Activated T-cell treated with anti-CD3 and anti-CD28 coated beads, Interleukin-2, amount 50 U/mL, for 1 hour (primary cell): Measurements from ENCODE around the gene DOCK1.

Experiments
- DNase-seq: peaks from one replicate; pipeline ENCODE4 v3.0.0-alpha.2; 2020

Gene DOCK1

DNA sequence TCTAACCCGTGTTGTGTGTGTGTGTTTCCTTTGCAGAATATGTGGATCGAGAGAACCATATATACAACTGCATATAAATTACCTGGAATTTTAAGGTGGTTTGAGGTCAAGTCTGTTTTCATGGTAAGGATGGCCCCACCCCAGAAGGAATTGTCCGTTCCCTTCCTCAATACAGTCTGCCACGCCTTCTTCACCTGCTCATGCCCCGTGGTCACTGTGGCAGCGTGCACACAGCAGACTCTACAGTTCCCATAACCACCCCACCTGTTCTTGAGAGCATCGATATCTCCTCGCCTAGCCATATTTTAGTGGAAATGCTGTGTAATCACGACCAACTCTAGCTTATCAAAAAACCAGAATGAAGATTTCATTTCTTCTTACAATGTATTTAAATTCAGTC, 509.9 kb downstream of the DOCK1 start:
- DNase-seq = no peak

DNA sequence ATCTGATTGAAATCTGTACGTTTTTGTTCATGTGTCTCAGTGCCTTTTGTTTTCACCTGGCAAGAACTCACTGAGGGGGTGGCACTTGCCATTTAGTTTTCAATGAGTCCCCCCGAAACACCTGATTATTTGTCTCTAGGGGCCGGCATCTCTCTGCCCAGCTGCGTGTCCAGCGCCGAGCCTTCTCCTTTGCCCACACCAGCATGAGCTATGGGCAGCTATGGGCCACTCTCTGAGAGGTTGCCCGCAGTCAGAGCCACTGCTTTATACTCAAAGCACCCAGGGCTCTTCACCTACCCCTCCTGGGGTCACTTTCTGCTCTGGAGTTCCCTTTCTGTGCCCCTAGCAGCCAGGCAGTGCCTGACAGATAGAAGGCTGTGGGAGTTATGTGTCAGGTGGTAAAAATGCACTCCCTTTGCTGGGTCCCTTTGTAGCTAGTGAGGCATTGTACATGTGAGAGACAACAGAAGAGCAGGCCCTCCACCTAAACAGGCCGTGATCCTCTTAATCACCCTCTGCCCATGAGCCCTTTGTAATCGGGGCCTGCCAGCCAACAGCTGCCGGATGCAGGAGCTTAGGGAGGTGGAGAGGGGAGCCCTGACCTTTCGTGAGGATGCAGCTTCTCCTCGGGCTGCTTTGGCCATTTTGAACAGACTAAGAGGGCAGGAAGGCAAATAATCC, 510.8 kb downstream of the DOCK1 start:
- no peak for DNase-seq

DNA sequence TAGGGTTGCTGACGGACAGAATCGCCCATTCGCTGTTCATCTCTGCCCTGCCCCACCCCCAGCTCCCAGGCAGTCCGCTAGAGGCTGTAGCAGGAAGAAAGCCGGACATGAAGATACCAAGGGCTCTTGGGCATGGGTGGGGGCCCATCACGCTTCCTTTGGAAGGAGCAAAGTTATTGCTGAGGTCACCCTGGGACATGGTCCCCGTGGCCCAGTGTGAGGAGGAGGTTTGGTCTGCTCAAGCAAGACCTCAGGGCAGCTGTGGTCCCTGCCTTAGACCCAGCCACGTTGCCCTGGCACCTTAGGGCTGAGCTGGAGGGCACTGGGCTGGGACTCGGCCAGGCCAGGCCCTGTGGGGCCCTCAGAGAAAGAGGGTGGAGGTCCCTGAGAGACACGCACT, 511.8 kb downstream of the DOCK1 start:
- no peak for DNase-seq

DNA sequence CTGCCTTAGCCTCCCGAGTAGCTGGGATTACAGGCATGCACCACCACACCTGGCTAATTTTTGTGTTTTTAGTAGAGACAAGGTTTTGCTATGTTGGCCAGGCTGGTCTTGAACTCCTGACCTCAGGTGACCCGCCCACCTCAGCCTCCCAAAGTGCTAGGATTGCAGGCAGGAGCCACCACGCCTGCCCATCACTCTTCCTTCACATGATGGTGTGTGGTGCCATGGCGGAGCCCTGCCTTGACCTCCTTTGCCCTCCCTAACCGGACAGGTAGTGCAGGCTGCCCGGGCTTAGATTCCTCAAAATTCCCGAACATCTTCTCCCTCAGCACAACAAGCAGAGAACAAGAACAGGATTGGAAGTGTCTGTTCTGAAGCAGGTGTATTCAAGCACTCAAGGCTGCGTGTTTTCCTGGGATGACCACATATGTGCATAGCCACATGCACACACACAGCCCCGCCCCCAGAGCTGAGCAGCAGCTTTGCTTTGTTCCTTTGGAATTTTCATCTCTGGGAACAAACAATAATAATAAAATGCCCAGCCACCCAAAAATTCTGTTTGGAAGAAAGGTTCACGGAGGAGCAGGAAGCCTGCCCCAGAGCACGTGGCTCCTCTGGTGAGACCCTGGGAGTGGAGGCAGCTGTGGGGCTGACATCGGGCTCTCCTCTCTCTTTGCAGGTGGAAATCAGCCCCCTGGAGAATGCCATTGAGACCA, 512.6 kb downstream of the DOCK1 start:
- DNase-seq = no peak

GRCh38 chr10:127418536-127419168, 513.4 kb downstream of the DOCK1 start:
- DNase-seq = no peak

GRCh38 chr10:127420138-127420684, 515.0 kb downstream of the DOCK1 start:
- no peak for DNase-seq

DNA sequence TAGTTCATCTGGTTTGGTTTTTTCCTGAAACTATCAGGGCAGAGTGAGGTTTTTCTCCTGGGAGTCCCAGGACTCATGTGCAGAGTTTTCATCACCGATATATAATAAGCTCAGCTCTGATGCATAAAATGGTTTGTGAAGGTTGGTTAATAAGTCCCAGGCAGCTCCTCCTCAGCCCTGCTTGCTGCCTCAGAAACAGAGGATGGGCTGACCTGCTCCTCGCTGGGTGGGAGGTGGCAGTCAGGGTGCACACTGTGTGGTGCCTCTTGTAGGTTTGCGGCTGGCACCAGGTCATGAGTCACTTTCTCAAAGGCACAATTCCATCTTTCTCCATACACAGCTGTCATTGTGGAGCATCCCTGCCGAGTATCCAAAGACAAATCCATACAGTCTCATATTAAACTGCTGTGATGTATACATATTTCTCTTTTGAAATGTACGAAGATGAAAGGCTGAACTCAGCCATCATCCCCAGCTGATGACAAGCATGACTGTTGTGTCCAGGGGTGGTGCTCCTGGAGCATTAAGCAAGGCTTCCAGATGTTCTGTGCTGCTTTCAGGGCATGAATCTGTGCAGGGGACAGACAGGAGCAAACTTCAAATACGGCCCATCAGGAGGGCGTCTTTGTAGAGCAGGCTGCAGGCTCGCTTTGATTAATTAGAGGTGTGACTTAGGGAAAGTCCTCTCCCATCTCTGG, 518.1 kb downstream of the DOCK1 start:
- DNase-seq = no peak

GRCh38 chr10:127424594-127425264, 519.5 kb downstream of the DOCK1 start:
- DNase-seq = no peak

DNA sequence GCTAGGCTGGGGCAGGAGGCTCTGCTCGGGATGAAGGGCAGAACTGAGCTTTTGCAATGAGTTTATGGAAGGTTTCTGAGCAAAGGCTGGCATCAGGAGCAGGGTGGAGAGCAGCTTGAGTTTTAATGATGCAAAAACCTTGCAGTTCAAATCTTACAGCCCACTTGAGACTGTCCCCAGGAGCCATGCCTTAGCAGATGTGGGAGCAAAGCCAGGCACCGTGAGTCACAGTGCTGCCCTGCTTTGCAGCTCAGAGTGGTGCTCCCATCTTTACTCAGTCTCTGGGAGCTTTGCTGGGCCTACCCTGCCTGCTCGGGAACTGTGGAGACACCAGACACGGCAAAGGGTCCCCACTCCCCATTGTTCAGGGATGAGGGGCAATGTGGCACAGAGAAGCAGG, 521.5 kb downstream of the DOCK1 start:
- DNase-seq = no peak

GRCh38 chr10:127427926-127428325, 522.7 kb downstream of the DOCK1 start:
- DNase-seq = no peak

GRCh38 chr10:127428385-127428980, 523.3 kb downstream of the DOCK1 start:
- no peak for DNase-seq

GRCh38 chr10:127429601-127430312, 524.5 kb downstream of the DOCK1 start:
- DNase-seq = no peak

- no peak for DNase-seq
These were observed 526.3 kb downstream of the DOCK1 start for GRCh38 chr10:127431525-127431924.

- DNase-seq = no peak
These were observed 528.8 kb downstream of the DOCK1 start for GRCh38 chr10:127434006-127434405.

- DNase-seq = no peak
These were observed 530.0 kb downstream of the DOCK1 start for GRCh38 chr10:127435246-127435645.

DNA sequence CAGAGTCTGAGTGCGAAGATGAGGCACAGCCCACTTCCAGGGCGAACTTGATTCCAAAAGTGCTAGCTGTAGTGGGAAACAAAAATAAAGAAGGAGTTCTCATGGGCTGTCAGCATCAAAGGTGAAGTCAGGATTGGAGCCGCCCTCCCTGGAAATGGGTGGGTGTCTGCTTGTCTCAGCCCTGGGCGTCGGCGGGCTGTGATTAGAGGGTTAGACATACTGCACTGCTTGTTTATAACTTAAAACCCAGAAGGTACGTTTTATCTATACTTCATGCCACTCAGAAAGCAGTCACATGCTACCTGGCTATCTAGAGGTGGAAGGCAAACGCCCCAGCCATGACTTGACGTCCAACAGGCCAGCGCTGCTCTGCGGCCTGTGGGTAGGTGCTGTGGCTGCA, 535.1 kb downstream of the DOCK1 start:
- no peak for DNase-seq

DNA sequence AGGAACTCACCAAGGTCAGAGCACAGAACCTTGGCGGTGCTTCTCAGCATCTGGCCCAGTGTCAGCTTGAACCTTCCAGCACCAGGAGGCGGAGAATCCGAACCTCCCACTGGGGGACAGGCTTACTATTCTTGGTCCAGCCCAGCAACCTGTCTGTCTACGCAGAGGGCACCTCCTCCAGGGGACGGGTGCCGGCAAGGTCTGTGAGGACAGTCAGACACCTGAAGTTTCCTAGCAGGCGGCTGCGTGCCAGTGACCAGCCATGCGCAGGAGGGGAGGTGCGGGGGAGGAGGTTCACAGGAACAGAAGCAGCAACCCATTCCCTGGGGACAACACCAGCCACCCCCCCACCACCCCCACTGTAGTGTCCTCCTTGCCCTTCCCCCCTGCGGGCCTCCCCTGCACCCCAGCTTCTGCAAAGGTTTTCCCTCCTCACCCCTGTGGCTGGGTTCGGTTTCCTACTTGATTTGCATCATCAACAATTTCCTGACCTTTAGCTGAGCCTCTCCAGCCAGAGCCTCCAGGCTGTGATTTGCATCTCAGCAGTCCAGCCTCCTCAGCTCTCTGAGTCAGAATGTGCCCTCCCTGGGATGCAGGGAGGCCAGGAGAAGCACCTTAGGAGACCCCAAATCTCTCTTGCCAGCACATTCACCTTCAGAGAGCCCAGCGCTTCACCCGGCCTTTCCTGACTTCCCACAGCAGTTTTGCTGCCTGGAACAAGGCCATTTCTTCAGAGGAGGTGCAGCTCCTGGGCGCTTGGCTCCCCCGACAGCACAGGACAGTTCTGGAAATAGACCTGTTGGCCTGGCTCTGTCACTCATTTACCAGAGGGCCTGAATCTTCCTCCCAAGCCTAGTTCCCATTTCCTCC, 536.4 kb downstream of the DOCK1 start:
- DNase-seq = no peak

GRCh38 chr10:127442220-127442525, 536.9 kb downstream of the DOCK1 start:
- DNase-seq = no peak

- no peak for DNase-seq
These were observed 538.9 kb downstream of the DOCK1 start for GRCh38 chr10:127444155-127444554.

GRCh38 chr10:127447197-127447596, 542.0 kb downstream of the DOCK1 start:
- no peak for DNase-seq

DNA sequence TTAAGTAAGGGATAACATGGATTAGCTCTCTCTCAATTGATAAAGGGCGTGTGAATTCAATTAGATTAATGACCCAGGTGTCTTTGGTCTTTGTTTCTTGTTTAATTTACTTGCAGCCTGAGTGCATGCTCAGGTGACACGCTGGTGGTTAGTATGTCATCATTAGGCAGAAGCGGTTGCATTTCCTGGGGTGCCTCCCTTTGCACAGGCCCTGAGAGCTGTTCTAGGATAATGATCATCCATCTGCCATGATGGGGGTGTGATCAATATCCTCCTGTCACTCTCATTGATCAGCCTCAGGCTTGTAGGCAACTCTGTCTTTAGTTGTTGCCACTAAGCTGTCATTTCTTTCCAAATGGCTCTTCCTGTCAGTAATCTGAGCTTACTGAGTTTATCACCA, 544.3 kb downstream of the DOCK1 start:
- no peak for DNase-seq
